OCI-LY3 (cell line): ENCODE measurements around the gene PLGRKT.

Experiments used
- H2AFZ ChIP-seq: fragments of 200-600, 300-600 bp; shearing (Covaris generic); 2 replicates; pipeline ENCODE4 v1.6.0; 2014; ENCODE audit warnings: antibody characterized with exemption, low read depth, low read length
- H3K27ac ChIP-seq: fragments of 200-600, 300-600 bp; sonication (generic); 2 replicates; pipeline ENCODE4 v1.5.1; 2014; ENCODE audit warnings: mild to moderate bottlenecking, low read length, moderate library complexity, mixed read lengths
- H3K27me3 ChIP-seq: fragments of 200-600, 300-600 bp; sonication (generic); 2 replicates; pipeline ENCODE4 v1.6.1; 2014; ENCODE audit warnings: low read depth, low read length, mixed read lengths
- H3K36me3 ChIP-seq: fragments of 200-600, 300-600 bp; sonication (generic); replicated peaks from 2 replicates; pipeline ENCODE3; 2014; ENCODE audit warnings: low read depth, low read length, mixed read lengths
- H3K4me1 ChIP-seq: fragments of 300-600, 200-600 bp; sonication (generic); 2 replicates; pipeline ENCODE4 v1.6.1; 2014; ENCODE audit warnings: low read length, mixed read lengths
- H3K4me2 ChIP-seq: fragments of 200-600, 300-600 bp; sonication (generic); 2 replicates; pipeline ENCODE4 v1.6.1; 2014; ENCODE audit warnings: low read length, mixed read lengths
- H3K4me3 ChIP-seq: fragments of 300-600, 200-600 bp; sonication (generic); 2 replicates; pipeline ENCODE4 v1.5.1; 2014; ENCODE audit warnings: antibody characterized with exemption, mild to moderate bottlenecking, low read length, moderate library complexity
- H3K79me2 ChIP-seq: fragments of 300-600, 200-600 bp; shearing (Covaris generic); 2 replicates; pipeline ENCODE4 v1.6.1; 2014; ENCODE audit warnings: mild to moderate bottlenecking, low read length, mixed read lengths
- H3K9ac ChIP-seq: fragments of 300-600, 200-600 bp; shearing (Covaris generic); 2 replicates; pipeline ENCODE4 v1.6.0; 2014; ENCODE audit warnings: mild to moderate bottlenecking, low read length, moderate library complexity
- H3K9me3 ChIP-seq: fragments of 200-600, 300-600 bp; shearing (Covaris generic); 2 replicates; pipeline ENCODE4 v1.6.1; 2014; ENCODE audit warnings: low read length, mixed read lengths; ENCODE audit not compliant: insufficient read depth
- H4K20me1 ChIP-seq: fragments of 200-600, 300-600 bp; sonication (generic); 2 replicates; pipeline ENCODE4 v1.6.1; 2016; ENCODE audit warnings: low read length, mixed read lengths; ENCODE audit not compliant: insufficient read depth
- EZH2phosphoT487 ChIP-seq: fragments of 200-600 bp; shearing (Covaris generic); IDR thresholded peaks from 2 replicates; pipeline ENCODE4 v1.6.1; 2018; ENCODE audit warnings: antibody characterized with exemption, mixed run types, low read depth
- TF ChIP-seq, protein P1 (sequence below): fragments of 200-600, 300-600 bp; sonication (generic); IDR thresholded peaks from 2 replicates; pipeline ENCODE4 v1.5.1; 2014; ENCODE audit warnings: antibody characterized with exemption, low read length, low read depth

PLGRKT gene

DNA sequence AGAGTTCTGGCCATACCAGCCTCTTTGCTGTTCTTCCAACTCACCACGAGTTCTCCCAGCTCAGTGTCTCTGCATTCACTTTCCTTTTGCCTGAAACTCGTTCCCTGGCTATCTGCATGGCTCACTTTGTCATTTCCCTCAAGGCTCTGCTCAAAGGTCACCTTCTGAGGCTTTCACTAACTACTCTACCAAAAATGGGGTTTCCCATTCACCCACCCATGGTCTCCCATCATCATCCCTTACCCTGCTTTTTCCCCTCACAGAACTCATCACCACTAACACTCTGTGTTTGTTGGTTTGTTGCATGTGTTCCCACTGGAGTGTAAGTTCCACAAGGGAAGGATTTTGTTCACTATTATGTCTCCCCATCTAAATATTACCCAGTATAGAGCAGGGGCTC lies 16.6 kb downstream of the PLGRKT start:
- Histone ChIP-seq H3K4me3 (no peak overlapping the region), H3K36me3 (no peaks in the 10 kb centered on the region), H3K27ac (no peak overlapping the region), H3K79me2 (no peaks in the 10 kb centered on the region), H3K4me1 (no peaks in the 10 kb centered on the region), H3K27me3 (no peaks in the 10 kb centered on the region), H3K9me3 (no peaks in the 10 kb centered on the region), H4K20me1 (no peaks in the 10 kb centered on the region), H3K9ac (no peak overlapping the region), H3K4me2 (no peak overlapping the region), H2AFZ (no peak overlapping the region)
- TF ChIP-seq EZH2phosphoT487 = no peak
- TF ChIP-seq, protein P1, sequence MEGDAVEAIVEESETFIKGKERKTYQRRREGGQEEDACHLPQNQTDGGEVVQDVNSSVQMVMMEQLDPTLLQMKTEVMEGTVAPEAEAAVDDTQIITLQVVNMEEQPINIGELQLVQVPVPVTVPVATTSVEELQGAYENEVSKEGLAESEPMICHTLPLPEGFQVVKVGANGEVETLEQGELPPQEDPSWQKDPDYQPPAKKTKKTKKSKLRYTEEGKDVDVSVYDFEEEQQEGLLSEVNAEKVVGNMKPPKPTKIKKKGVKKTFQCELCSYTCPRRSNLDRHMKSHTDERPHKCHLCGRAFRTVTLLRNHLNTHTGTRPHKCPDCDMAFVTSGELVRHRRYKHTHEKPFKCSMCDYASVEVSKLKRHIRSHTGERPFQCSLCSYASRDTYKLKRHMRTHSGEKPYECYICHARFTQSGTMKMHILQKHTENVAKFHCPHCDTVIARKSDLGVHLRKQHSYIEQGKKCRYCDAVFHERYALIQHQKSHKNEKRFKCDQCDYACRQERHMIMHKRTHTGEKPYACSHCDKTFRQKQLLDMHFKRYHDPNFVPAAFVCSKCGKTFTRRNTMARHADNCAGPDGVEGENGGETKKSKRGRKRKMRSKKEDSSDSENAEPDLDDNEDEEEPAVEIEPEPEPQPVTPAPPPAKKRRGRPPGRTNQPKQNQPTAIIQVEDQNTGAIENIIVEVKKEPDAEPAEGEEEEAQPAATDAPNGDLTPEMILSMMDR = no peak

DNA sequence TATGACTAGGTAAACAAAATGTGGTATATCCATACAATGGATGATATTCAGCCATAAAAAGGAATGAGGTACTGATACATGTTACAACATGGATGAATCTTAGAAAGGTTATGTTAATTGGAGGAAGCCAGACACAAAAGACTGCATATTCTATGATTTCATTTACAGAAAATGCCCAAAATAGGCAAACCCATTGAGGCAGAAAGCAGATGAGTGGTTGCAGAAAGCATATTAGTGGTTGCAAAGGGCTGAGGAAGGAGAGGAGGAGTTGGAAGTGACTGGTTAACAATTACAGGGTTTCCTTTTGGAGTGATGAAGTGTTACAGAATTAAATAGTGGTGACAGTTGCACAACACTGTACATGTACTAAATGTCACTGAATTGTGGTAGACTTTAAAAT lies 17.7 kb downstream of the PLGRKT start:
- Histone ChIP-seq H3K79me2 (no peaks in the 10 kb centered on the region), H3K4me1 (no peaks in the 10 kb centered on the region), H3K4me2 (no peak overlapping the region), H4K20me1 (no peaks in the 10 kb centered on the region), H3K27ac (no peak overlapping the region), H3K9me3 (no peaks in the 10 kb centered on the region), H3K27me3 (no peaks in the 10 kb centered on the region), H3K9ac (no peak overlapping the region), H3K4me3 (no peak overlapping the region), H2AFZ (no peak overlapping the region), H3K36me3 (no peaks in the 10 kb centered on the region)
- TF ChIP-seq, protein P1 = no peak
- no peak for TF ChIP-seq EZH2phosphoT487

DNA sequence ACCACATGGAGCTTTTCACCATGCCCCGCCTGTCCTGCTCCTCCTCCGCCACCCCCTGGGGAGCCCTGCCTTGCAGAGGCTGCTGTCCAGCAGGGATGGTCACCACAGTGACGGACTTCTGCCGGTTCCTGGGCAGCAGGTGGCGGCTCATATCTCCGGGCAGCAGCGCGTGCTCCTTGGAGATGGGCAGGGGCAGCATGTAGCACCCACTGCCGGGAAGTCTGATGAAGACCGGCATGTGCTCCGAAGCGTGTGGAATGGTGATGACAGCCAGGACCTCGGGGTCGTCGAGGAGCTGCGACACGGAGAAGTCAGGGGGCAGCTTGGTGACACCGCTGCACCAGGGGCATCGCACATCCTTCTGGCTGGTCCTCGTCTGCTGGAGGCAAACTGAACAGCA lies 19.2 kb downstream of the PLGRKT start:
- TF ChIP-seq, protein P1 = no peak
- no peak for TF ChIP-seq EZH2phosphoT487
- Histone ChIP-seq H3K4me2 (no peak overlapping the region), H3K27me3 (no peaks in the 10 kb centered on the region), H3K9me3 (no peaks in the 10 kb centered on the region), H3K27ac (no peak overlapping the region), H3K4me3 (no peak overlapping the region), H3K79me2 (no peaks in the 10 kb centered on the region), H2AFZ (no peak overlapping the region), H3K4me1 (no peaks in the 10 kb centered on the region), H3K9ac (no peak overlapping the region), H4K20me1 (no peaks in the 10 kb centered on the region), H3K36me3 (no peaks in the 10 kb centered on the region)

DNA sequence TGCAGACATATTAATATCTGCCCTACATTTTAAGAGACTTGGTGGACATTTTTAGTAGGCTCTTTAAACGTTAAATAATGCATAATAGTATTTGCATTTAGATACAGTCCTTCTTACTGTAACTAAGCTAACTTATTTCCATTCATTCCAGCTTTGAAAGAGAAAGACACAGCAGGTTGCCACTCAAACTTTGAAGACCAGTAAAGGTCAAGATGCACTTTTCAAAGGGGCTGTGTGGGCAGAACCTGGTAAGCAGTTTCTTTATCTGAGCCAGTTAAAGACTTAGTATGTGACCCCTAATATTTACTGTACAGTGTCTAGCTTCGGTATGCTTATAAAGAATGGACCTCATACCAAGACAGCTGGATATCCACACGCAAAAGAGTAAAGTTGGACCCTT lies 20.8 kb downstream of the PLGRKT start:
- no peak overlapping the region for H3K4me2 ChIP-seq
- TF ChIP-seq, protein P1 = no peak
- TF ChIP-seq EZH2phosphoT487 = no peak
- no peaks in the 10 kb centered on the region for H3K9me3 ChIP-seq
- H3K4me3 ChIP-seq = no peak overlapping the region
- H3K4me1 ChIP-seq = no peaks in the 10 kb centered on the region
- H3K27ac ChIP-seq = no peak overlapping the region
- no peak overlapping the region for H3K9ac ChIP-seq
- no peaks in the 10 kb centered on the region for H3K79me2 ChIP-seq
- peaks cover 3% of the 10 kb centered on the region for H3K36me3 ChIP-seq
- no peak overlapping the region for H2AFZ ChIP-seq
- H4K20me1 ChIP-seq = no peaks in the 10 kb centered on the region
- no peaks in the 10 kb centered on the region for H3K27me3 ChIP-seq
